HL-60 (cell line): Measurements from ENCODE around the gene GCAT.

Source experiments
- DNase-seq, 2 experiments: peaks; one replicate each; pipeline ENCODE4 v3.0.0-alpha.2; 2010 to 2020; ENCODE audit warnings: low read depth in 1 of 2, low spot score in 1 of 2
- H3K27ac ChIP-seq: fragments of 250-450 bp; sonication (Bioruptor Pico); replicated peaks from 2 replicates; pipeline ENCODE4 v1.5.1; 2020; ENCODE audit warnings: mild to moderate bottlenecking, moderate library complexity
- H3K27me3 ChIP-seq: fragments of 250-450 bp; sonication (Bioruptor Pico); 2 replicates; pipeline ENCODE4 v1.5.1; 2021; ENCODE audit warnings: mild to moderate bottlenecking, moderate library complexity; ENCODE audit not compliant: insufficient read depth, poor library complexity, severe bottlenecking
- H3K4me3 ChIP-seq: replicated peaks from 2 replicates; pipeline ENCODE4 v1.5.1; 2011; ENCODE audit warnings: mild to moderate bottlenecking, control low read depth, low read length; ENCODE audit not compliant: insufficient read depth
- GABPA ChIP-seq: IDR thresholded peaks from 2 replicates; pipeline ENCODE4 v1.6.1; 2012; ENCODE audit warnings: low read depth
- POLR2AphosphoS5 ChIP-seq: IDR thresholded peaks from 2 replicates; pipeline ENCODE4 v1.6.1; 2012; ENCODE audit warnings: low read depth
- SPI1 ChIP-seq: IDR thresholded peaks from 2 replicates; pipeline ENCODE4 v1.6.1; 2012; ENCODE audit warnings: low read depth, mild to moderate bottlenecking, borderline replicate concordance
- TF ChIP-seq, protein P1 (sequence below): IDR thresholded peaks from 2 replicates; pipeline ENCODE4 v1.6.1; 2012; ENCODE audit warnings: low read depth; ENCODE audit not compliant: insufficient replicate concordance
- TF ChIP-seq, protein P2 (sequence below): IDR thresholded peaks from one replicate; pipeline ENCODE4 v1.5.1; 2011; ENCODE audit warnings: low read length, control low read depth, inconsistent platforms; ENCODE audit not compliant: insufficient read depth

GCAT gene

DNA sequence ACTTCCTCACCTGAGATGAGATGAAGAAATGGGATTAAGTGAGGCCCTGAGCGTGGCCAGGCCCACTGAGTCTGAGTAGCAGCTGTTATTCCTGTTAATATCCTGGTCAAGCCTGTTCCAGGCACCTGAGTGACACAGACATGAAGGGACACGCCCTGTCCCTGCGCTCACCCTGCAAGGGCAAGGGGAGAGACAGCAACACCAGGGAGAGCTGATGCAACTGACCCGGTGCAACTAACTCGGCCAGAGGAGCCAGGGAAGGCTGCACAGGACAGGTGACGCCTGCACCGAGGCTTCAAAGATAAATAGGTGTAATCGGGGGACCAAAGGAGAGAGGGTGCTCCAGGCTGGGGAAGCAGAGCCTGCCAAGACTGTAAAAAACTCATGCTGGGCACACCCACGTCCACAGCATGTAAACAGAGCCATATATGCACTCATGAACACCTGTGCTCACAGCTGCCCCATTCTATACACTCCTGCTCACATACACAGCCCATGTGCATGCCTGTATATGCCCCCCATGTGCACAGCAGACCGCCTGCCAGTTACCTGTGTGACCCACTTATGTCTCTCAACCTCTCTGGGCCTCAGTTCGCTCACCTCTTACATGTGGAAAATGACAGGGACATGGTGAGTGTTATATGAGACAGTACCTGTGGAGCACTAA, 22.8 kb upstream of the GCAT start:
- no peak overlapping the region for H3K4me3 ChIP-seq
- no peak for DNase-seq
- TF ChIP-seq GABPA (no peak), POLR2AphosphoS5 (no peak), SPI1 (no peak)
- TF ChIP-seq, protein P1, sequence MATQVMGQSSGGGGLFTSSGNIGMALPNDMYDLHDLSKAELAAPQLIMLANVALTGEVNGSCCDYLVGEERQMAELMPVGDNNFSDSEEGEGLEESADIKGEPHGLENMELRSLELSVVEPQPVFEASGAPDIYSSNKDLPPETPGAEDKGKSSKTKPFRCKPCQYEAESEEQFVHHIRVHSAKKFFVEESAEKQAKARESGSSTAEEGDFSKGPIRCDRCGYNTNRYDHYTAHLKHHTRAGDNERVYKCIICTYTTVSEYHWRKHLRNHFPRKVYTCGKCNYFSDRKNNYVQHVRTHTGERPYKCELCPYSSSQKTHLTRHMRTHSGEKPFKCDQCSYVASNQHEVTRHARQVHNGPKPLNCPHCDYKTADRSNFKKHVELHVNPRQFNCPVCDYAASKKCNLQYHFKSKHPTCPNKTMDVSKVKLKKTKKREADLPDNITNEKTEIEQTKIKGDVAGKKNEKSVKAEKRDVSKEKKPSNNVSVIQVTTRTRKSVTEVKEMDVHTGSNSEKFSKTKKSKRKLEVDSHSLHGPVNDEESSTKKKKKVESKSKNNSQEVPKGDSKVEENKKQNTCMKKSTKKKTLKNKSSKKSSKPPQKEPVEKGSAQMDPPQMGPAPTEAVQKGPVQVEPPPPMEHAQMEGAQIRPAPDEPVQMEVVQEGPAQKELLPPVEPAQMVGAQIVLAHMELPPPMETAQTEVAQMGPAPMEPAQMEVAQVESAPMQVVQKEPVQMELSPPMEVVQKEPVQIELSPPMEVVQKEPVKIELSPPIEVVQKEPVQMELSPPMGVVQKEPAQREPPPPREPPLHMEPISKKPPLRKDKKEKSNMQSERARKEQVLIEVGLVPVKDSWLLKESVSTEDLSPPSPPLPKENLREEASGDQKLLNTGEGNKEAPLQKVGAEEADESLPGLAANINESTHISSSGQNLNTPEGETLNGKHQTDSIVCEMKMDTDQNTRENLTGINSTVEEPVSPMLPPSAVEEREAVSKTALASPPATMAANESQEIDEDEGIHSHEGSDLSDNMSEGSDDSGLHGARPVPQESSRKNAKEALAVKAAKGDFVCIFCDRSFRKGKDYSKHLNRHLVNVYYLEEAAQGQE = no peak
- TF ChIP-seq, protein P2, sequence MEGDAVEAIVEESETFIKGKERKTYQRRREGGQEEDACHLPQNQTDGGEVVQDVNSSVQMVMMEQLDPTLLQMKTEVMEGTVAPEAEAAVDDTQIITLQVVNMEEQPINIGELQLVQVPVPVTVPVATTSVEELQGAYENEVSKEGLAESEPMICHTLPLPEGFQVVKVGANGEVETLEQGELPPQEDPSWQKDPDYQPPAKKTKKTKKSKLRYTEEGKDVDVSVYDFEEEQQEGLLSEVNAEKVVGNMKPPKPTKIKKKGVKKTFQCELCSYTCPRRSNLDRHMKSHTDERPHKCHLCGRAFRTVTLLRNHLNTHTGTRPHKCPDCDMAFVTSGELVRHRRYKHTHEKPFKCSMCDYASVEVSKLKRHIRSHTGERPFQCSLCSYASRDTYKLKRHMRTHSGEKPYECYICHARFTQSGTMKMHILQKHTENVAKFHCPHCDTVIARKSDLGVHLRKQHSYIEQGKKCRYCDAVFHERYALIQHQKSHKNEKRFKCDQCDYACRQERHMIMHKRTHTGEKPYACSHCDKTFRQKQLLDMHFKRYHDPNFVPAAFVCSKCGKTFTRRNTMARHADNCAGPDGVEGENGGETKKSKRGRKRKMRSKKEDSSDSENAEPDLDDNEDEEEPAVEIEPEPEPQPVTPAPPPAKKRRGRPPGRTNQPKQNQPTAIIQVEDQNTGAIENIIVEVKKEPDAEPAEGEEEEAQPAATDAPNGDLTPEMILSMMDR = no peak
- H3K27me3 ChIP-seq = no peaks in the 10 kb centered on the region
- H3K27ac ChIP-seq = no peak overlapping the region

DNA sequence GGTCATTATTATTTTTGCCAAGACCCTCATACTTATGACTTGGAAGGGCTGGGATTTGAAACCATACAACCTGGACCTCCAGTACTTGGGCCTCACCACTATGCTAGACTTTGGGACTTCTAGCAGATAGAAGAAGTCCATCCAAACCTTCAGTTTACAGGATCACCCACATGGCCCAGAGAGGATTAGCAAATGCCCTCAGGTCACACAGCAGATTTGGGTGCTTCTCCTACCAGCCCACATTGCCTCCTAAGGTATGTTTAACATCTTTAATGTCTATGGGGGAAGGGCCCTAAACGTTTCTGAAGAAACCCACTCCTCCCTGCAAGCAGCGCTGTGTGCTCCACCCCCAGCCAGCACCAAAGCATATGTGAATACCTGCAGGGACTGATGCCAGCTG, 17.5 kb upstream of the GCAT start:
- Histone ChIP-seq H3K27ac (no peak overlapping the region), H3K27me3 (no peaks in the 10 kb centered on the region), H3K4me3 (no peak overlapping the region)
- DNase-seq = no peak
- TF ChIP-seq, protein P1 = no peak
- no peak for TF ChIP-seq GABPA

DNA sequence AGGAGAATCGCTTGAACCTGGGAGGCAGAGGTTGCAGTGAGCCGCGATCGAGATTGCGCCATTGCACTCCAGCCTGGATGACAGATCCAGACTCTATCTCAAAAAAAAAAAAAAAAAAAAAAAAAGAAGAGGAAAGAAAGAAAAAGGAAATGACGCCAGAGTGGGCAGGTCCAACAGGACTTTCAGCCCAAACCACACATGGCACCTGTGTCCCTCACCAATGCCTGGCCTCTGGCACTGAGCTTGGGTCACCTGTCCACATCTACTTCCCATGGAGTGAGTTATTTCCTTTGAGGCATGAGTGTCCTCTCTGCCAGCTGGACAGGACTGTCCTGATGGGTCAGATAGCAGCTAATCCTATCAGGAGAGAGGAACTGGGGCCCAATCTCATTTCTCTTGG, 15.2 kb upstream of the GCAT start:
- no peak for DNase-seq
- Histone ChIP-seq H3K27me3 (no peaks in the 10 kb centered on the region), H3K27ac (no peak overlapping the region), H3K4me3 (no peak overlapping the region)
- TF ChIP-seq SPI1 (no peak), POLR2AphosphoS5 (no peak), GABPA (no peak)
- TF ChIP-seq, protein P1 = no peak
- TF ChIP-seq, protein P2 = no peak

DNA sequence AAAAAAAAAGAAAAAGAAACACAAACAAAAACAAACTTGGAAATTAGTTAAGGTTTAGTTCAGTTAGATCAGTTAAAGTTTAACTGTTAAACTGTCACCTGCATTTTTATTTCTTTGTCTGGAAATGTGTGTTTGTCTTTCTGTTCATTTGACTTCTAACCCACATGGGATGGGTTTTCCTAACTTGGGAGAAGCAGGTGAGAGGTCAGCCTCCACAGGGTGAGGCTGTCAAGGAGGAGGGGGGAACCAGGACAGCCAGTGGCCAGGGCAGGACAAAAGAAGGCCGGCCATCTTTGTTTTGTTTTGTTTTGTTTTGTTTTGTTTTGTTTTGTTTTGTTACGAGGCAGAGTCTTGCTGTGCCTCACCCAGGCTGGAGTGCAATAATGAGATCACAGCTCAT, 13.4 kb upstream of the GCAT start:
- Histone ChIP-seq H3K4me3 (no peak overlapping the region), H3K27ac (no peak overlapping the region), H3K27me3 (no peaks in the 10 kb centered on the region)
- TF ChIP-seq, protein P2 = no peak
- TF ChIP-seq SPI1 = no peak
- TF ChIP-seq GABPA = no peak
- TF ChIP-seq, protein P1 = no peak
- no peak for TF ChIP-seq POLR2AphosphoS5
- no peak for DNase-seq
